Measurements from ENCODE around the gene PRDM16. TPM values are rescaled to one million over a fixed set of nuclear protein-coding genes. Genes with fewer than 3 reads are reported as not detected.

Gene PRDM16
- total and polyA plus RNA-seq, 2 of the 13 experiments (the other 11 are each of a cell fraction or from before 2014, with no cell fraction given) = 0.15 to 0.81 TPM

GRCh38 chr1:3459940-3460671 is 391.1 kb downstream of the PRDM16 start (continued):
- TF ChIP-seq HMG20B (CRISPR knock-in tag; conservative IDR thresholded peaks at IDR 0.05) (0 out of 2 replicates have a peak, but pooled peaks have one; percentile 29), YEATS4 (CRISPR knock-in tag; IDR thresholded peaks at IDR 0.05; ENCODE audit: borderline replicate concordance) (peak; percentile 81), CREM (IDR thresholded peaks at IDR 0.05) (0 out of 2 replicates have a peak, but pooled peaks have one; percentile 4), CREM (CRISPR knock-in tag; IDR thresholded peaks at IDR 0.05) (no peak), ZNF441 (CRISPR knock-in tag; IDR thresholded peaks at IDR 0.05; ENCODE audit: borderline replicate concordance) (no peak; the same call in 1 of the 2 replicates), ZNF772 (CRISPR knock-in tag; IDR thresholded peaks at IDR 0.05) (peak; percentile 83), POLR2G (IDR thresholded peaks at IDR 0.05; ENCODE audit: low read depth, low read length) (peak; percentile 76), ZNF691 (CRISPR knock-in tag; IDR thresholded peaks at IDR 0.05; ENCODE audit: borderline replicate concordance, low read depth) (no peak; the same call in 1 of the 2 replicates), TFE3 (CRISPR knock-in tag; IDR thresholded peaks at IDR 0.05) (peak; percentile 22; the same call in 1 of the 2 replicates), ASH2L (IDR thresholded peaks at IDR 0.05; ENCODE audit: insufficient read length, low read depth, low read length) (peak; percentile 50), MTA1 (CRISPR knock-in tag; IDR thresholded peaks at IDR 0.05; ENCODE audit: borderline replicate concordance) (peak; percentile 76; the same call in 1 of the 2 replicates), ZNF773 (CRISPR knock-in tag; IDR thresholded peaks at IDR 0.05; ENCODE audit: borderline replicate concordance) (no peak), ZFP36L1 (CRISPR knock-in tag; IDR thresholded peaks at IDR 0.05) (peak; percentile 2; the same call in 1 of the 2 replicates), ZNF609 (CRISPR knock-in tag; IDR thresholded peaks at IDR 0.05; ENCODE audit: borderline replicate concordance) (no peak), ZFY (CRISPR knock-in tag; IDR thresholded peaks at IDR 0.05) (peak; percentile 65), MIXL1 (CRISPR knock-in tag; IDR thresholded peaks at IDR 0.05) (0 out of 2 replicates have a peak, but pooled peaks have one; percentile 19), IRF9 (CRISPR knock-in tag; IDR thresholded peaks at IDR 0.05; ENCODE audit: borderline replicate concordance) (0 out of 2 replicates have a peak, but pooled peaks have one; percentile 55), ZC3H13 (CRISPR knock-in tag; IDR thresholded peaks at IDR 0.05) (peak; percentile 31; the same call in 1 of the 2 replicates), FOXA3 (CRISPR knock-in tag; IDR thresholded peaks at IDR 0.05) (peak; percentile 53; the same call in 1 of the 2 replicates)
